DOHH2 (cell line): Measurements from ENCODE around the gene S100P.
A peak's percentile ranks its signal among the peaks of the same experiment; 100 is the strongest.

Source experiments
- H3F3A ChIP-seq: fragments of 200-600 bp; sonication (generic), shearing (Covaris generic); 2 replicates; pipeline ENCODE4 v1.6.0; 2016; ENCODE audit warnings: antibody characterized with exemption, mild to moderate bottlenecking; ENCODE audit not compliant: control insufficient read depth, insufficient read depth
- H3K27ac ChIP-seq: fragments of 200-600 bp; sonication (generic); 2 replicates; pipeline ENCODE4 v1.5.1; 2014; ENCODE audit warnings: low read depth, mild to moderate bottlenecking, low read length, moderate library complexity
- H3K27me3 ChIP-seq: fragments of 200-600 bp; sonication (generic); 2 replicates; pipeline ENCODE4 v1.6.1; 2014; ENCODE audit warnings: mild to moderate bottlenecking, low read length, mixed read lengths; ENCODE audit not compliant: control insufficient read depth
- H3K36me3 ChIP-seq: fragments of 200-600 bp; sonication (generic); 2 replicates; pipeline ENCODE4 v1.6.1; 2014; ENCODE audit warnings: mild to moderate bottlenecking, low read length, moderate library complexity, mixed read lengths; ENCODE audit not compliant: control insufficient read depth
- H3K4me1 ChIP-seq: fragments of 200-600 bp; sonication (generic); 2 replicates; pipeline ENCODE4 v1.6.1; 2014; ENCODE audit warnings: mild to moderate bottlenecking, low read length, mixed read lengths; ENCODE audit not compliant: control insufficient read depth
- H3K4me2 ChIP-seq: fragments of 200-600 bp; sonication (generic); 2 replicates; pipeline ENCODE4 v1.6.0; 2014; ENCODE audit warnings: mild to moderate bottlenecking, low read length, moderate library complexity
- H3K4me3 ChIP-seq: fragments of 200-600 bp; sonication (generic); 2 replicates; pipeline ENCODE4 v1.5.1; 2014; ENCODE audit warnings: mild to moderate bottlenecking, low read length, mixed read lengths
- H3K79me2 ChIP-seq: fragments of 200-600 bp; sonication (generic); 2 replicates; pipeline ENCODE4 v1.6.1; 2014; ENCODE audit warnings: mild to moderate bottlenecking, low read length, mixed read lengths; ENCODE audit not compliant: control insufficient read depth
- H3K9me2 ChIP-seq: fragments of 200-600 bp; sonication (generic); replicated peaks from 2 replicates; pipeline ENCODE4 v1.6.1; 2014; ENCODE audit warnings: mild to moderate bottlenecking, low read length, mixed read lengths; ENCODE audit not compliant: control insufficient read depth
- H3K9me3 ChIP-seq: fragments of 200-600 bp; sonication (generic); 2 replicates; pipeline ENCODE4 v1.6.1; 2014; ENCODE audit warnings: antibody characterized with exemption, low read length, mixed read lengths; ENCODE audit not compliant: control insufficient read depth, insufficient read depth
- H4K20me1 ChIP-seq: fragments of 200-600 bp; sonication (generic); 2 replicates; pipeline ENCODE4 v1.6.0; 2014; ENCODE audit warnings: low read depth, mild to moderate bottlenecking, antibody characterized with exemption, low read length, moderate library complexity; ENCODE audit not compliant: control insufficient read depth, insufficient read depth
- CTCF ChIP-seq: fragments of 200-600 bp; sonication (generic); IDR thresholded peaks from one replicate; pipeline ENCODE4 v1.5.1; 2014; ENCODE audit warnings: antibody characterized with exemption, mild to moderate bottlenecking, low read depth, low read length; ENCODE audit not compliant: poor library complexity, severe bottlenecking
- EZH2phosphoT487 ChIP-seq: fragments of 200-600 bp; sonication (generic); IDR thresholded peaks from 2 replicates; pipeline ENCODE4 v1.6.1; 2017; ENCODE audit warnings: borderline replicate concordance, mild to moderate bottlenecking, antibody characterized with exemption, low read length, moderate library complexity, mixed read lengths

The S100P gene

GRCh38 chr4:6706173-6706572 is 12.5 kb downstream of the S100P start:
- Histone ChIP-seq H3F3A (no peaks in the 10 kb centered on the region), H4K20me1 (peaks cover 3% of the 10 kb centered on the region; the same call in 1 of the 2 replicates), H3K36me3 (peaks cover 54% of the 10 kb centered on the region), H3K79me2 (peaks cover 69% of the 10 kb centered on the region), H3K27me3 (no peaks in the 10 kb centered on the region), H3K4me2 (no peak overlapping the region; the same call in 1 of the 2 replicates), H3K9me3 (peaks cover 22% of the 10 kb centered on the region), H3K27ac (no peak overlapping the region), H3K4me3 (no peak overlapping the region), H3K4me1 (peaks cover 33% of the 10 kb centered on the region), H3K9me2 (no peaks in the 10 kb centered on the region)
- TF ChIP-seq EZH2phosphoT487: no peak

GRCh38 chr4:6709230-6710114 is 15.8 kb downstream of the S100P start, which contains the start of gene MRFAP1L1:
Gene MRFAP1L1, minus strand, starts transcription at chr4:6709865. Its CDS starts 236 bp downstream, at chr4:6709629.
- Histone ChIP-seq H3K27ac (peak within 1 kb of the TSS; percentile 70), H3K9me2 (no peaks in the 10 kb centered on the region), H3K79me2 (peaks cover 51% of the 10 kb centered on the region), H3K27me3 (no peaks in the 10 kb centered on the region), H3K4me3 (peak within 1 kb of the TSS; percentile 90), H3K36me3 (peaks cover 43% of the 10 kb centered on the region), H3K4me2 (peak within 1 kb of the TSS; percentile 91), H3F3A (no peaks in the 10 kb centered on the region), H3K4me1 (peaks cover 33% of the 10 kb centered on the region), H3K9me3 (peaks cover 22% of the 10 kb centered on the region), H4K20me1 (peaks cover 3% of the 10 kb centered on the region; the same call in 1 of the 2 replicates)
- TF ChIP-seq CTCF (no peak), EZH2phosphoT487 (no peak)

GRCh38 chr4:6710282-6710681 is 16.6 kb downstream of the S100P start:
- TF ChIP-seq EZH2phosphoT487 (no peak), CTCF (no peak)
- Histone ChIP-seq H3F3A (no peaks in the 10 kb centered on the region), H3K9me3 (peaks cover 22% of the 10 kb centered on the region), H3K4me1 (peaks cover 34% of the 10 kb centered on the region), H3K27me3 (no peaks in the 10 kb centered on the region), H3K9me2 (no peaks in the 10 kb centered on the region), H3K79me2 (peaks cover 43% of the 10 kb centered on the region), H3K27ac (peak overlapping the region; percentile 70; the same call in 1 of the 2 replicates), H3K4me2 (peak overlapping the region; percentile 91), H3K36me3 (peaks cover 41% of the 10 kb centered on the region), H4K20me1 (peaks cover 3% of the 10 kb centered on the region; the same call in 1 of the 2 replicates), H3K4me3 (peak overlapping the region; percentile 90)

- peaks cover 22% of the 10 kb centered on the region for H3K9me3 ChIP-seq
- H3K4me1 ChIP-seq: peaks cover 40% of the 10 kb centered on the region
- no peaks in the 10 kb centered on the region for H3K9me2 ChIP-seq
- H3K79me2 ChIP-seq: peaks cover 42% of the 10 kb centered on the region
- peaks cover 3% of the 10 kb centered on the region; the same call in 1 of the 2 replicates for H4K20me1 ChIP-seq
- H3K27me3 ChIP-seq: no peaks in the 10 kb centered on the region
- peak overlapping the region; percentile 91; the same call in 1 of the 2 replicates for H3K4me2 ChIP-seq
- H3K27ac ChIP-seq: no peak overlapping the region
- TF ChIP-seq EZH2phosphoT487: no peak
- no peak for TF ChIP-seq CTCF
- peaks cover 34% of the 10 kb centered on the region for H3K36me3 ChIP-seq
- H3K4me3 ChIP-seq: no peak overlapping the region
- H3F3A ChIP-seq: no peaks in the 10 kb centered on the region
Measured at GRCh38 chr4:6710996-6711395, 17.3 kb downstream of the S100P start.
